Bronchial epithelial cell (primary cell): Measurements from ENCODE around the gene ASIC4. TPM values are rescaled to one million over a fixed set of nuclear protein-coding genes. Genes with fewer than 3 reads are reported as not detected.

Experiments
- DNase-seq: peaks from one replicate; pipeline ENCODE4 v3.0.0-alpha.2; 2010; ENCODE audit warnings: low read depth
- FAIRE-seq: peaks from 2 replicates; lab custom pipeline; 2011; peaks lifted over from hg19 to GRCh38; lab: Jason Lieb, UNC
- H3K27me3 ChIP-seq: 2 replicates; pipeline ENCODE4 v1.5.1; 2011; ENCODE audit warnings: low read length; ENCODE audit not compliant: control insufficient read depth, insufficient read depth
- H3K36me3 ChIP-seq: 2 replicates; pipeline ENCODE4 v1.5.1; 2011; ENCODE audit warnings: low read length; ENCODE audit not compliant: control insufficient read depth, insufficient read depth
- H3K4me3 ChIP-seq: 2 replicates; pipeline ENCODE4 v1.5.1; 2011; ENCODE audit warnings: mild to moderate bottlenecking, low read depth, low read length, control low read depth
- total RNA-seq: library from RNA; depleted of rRNA; stranded (reverse); fragments of >200 nt; gene quantifications from 2 replicates; pipeline ENCODE4 v1.2.1, GENCODE V29; 2014
- TF ChIP-seq, protein P1 (sequence below): IDR thresholded peaks from 2 replicates; pipeline ENCODE4 v1.5.1; 2011; ENCODE audit warnings: mild to moderate bottlenecking, moderate library complexity, low read length, control low read depth, inconsistent platforms; ENCODE audit not compliant: insufficient read depth, severe bottlenecking

The ASIC4 gene
- total RNA-seq, 1 donor from 2014 or later = 0.53 TPM

DNA sequence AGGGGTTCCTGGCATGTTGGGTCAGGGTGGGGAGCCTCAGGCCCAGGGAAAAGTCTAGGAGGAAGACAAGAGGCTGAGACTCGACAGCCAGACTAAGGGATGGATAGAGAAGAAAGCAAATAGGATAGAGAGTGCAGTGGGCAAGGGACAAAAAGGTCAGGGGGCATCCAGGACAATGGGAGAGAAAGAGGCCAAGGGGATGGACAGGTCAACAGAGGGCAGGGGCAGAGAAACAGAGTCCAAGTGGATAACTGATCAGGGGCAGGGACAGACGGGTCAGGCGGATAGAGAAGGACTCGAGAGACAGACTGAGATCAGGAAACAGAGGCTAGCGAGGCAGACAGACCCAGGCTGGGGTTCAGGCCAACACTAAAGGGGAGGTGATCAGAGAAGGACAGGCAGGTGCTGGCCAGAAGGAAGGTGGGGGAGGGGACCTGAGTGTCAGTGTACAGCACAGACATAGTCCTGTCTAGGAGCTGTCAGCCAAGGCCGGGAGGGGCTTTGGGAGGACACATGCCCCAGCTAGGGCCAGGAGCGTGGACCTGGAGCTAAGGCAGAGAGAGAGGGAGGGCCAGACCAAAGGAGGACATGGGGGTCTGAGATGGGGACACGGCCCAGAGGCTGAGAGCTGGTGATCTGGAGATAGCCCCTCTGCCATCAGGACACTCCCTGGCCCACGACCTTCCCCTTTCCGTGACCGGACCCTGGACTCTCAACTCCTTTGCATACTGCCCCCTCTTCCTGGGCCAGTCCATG is 12.2 kb downstream of the ASIC4 start:
- TF ChIP-seq, protein P1, sequence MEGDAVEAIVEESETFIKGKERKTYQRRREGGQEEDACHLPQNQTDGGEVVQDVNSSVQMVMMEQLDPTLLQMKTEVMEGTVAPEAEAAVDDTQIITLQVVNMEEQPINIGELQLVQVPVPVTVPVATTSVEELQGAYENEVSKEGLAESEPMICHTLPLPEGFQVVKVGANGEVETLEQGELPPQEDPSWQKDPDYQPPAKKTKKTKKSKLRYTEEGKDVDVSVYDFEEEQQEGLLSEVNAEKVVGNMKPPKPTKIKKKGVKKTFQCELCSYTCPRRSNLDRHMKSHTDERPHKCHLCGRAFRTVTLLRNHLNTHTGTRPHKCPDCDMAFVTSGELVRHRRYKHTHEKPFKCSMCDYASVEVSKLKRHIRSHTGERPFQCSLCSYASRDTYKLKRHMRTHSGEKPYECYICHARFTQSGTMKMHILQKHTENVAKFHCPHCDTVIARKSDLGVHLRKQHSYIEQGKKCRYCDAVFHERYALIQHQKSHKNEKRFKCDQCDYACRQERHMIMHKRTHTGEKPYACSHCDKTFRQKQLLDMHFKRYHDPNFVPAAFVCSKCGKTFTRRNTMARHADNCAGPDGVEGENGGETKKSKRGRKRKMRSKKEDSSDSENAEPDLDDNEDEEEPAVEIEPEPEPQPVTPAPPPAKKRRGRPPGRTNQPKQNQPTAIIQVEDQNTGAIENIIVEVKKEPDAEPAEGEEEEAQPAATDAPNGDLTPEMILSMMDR = no peak
- Histone ChIP-seq H3K36me3 (no peaks in the 10 kb centered on the region), H3K27me3 (peaks cover 39% of the 10 kb centered on the region), H3K4me3 (no peak overlapping the region)
- no peak for FAIRE-seq
- DNase-seq = no peak

DNA sequence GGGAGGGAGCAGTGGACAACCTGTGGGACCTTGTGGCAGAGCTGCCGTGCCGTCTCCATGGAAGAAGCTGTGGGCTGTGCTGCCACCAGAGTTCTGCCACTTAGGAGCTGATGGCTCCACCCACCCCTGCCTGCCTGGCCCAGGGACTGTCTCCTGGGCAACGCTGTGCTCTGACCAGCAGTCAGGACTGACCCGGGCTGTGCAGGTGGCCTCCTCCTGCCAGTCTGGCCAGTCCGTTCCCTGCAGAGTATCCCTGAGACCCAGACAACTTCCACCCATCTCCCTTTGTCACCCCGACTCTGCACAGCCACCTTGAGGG is 12.8 kb downstream of the ASIC4 start:
- Histone ChIP-seq H3K27me3 (peaks cover 39% of the 10 kb centered on the region), H3K36me3 (no peaks in the 10 kb centered on the region), H3K4me3 (no peak overlapping the region)
- TF ChIP-seq, protein P1 = no peak
- FAIRE-seq (no peak), DNase-seq (no peak)

DNA sequence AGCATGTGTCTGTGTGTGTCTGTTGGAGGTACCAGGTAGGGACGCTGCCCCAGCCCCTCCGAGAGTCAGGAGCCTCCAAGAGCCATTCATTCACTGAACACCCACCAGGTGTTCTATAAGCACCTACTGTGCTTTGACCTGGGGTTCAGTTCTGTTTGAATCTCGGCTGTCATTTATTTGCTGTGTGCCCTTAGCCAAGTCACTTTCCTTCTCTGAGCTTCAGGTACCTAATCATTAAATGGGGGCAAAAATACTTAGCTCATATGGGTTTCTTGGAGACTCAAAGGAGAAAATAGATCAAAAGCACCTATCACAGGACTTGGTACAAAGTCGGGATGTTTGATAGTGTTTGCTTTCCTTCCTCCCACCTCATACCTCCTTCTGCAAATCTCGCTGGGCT is 13.2 kb downstream of the ASIC4 start:
- FAIRE-seq = peak; percentile 60
- DNase-seq = no peak
- TF ChIP-seq, protein P1 = no peak
- Histone ChIP-seq H3K36me3 (no peaks in the 10 kb centered on the region), H3K4me3 (no peak overlapping the region), H3K27me3 (peaks cover 39% of the 10 kb centered on the region)

DNA sequence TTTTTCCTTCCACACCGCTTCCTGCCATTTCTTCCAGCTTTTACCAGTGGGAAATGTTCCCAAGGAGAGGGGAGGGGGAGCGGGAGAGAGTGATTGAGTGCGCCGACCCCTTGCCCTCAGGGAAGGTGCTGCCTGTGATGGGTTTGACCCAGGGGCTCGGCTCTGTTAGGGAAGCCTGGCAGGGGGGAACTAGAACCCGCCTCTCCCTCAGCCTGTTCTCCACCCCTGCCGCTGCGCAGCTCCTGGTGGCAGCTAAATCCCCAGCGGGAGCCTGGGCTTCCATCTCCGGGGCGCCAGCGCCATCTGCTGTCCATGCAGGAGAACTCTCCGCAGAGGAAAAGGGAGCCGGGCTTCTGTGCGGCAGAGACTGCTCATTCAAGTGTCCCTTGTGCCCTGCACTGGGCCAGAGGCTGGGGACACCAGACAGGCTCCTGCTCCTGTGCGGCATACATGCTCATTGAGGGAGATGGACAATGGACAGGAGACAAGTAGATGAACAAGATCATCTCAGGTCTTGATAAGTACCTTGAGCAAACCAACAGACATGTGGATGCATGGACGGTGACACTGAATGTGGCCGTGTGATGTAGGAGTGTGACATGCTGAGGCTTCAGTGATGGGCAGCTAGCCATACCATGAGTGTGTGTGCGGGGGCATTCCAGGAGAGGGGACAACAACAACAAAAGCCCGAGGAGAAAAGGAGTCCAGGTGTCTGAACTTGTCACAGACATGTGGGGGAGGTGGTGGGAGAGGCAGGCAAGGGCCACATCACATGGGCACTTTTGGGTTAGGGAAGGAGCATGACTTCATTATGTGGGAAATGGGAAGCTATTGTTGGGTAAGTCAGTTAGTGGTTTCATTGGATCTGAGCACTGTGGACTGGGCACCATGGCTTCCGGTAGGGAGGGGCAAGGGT is 16.0 kb downstream of the ASIC4 start:
- TF ChIP-seq, protein P1 = peak; percentile 97
- Histone ChIP-seq H3K27me3 (peaks cover 28% of the 10 kb centered on the region), H3K4me3 (no peak overlapping the region), H3K36me3 (no peaks in the 10 kb centered on the region)
- FAIRE-seq (no peak), DNase-seq (peak; percentile 62)

DNA sequence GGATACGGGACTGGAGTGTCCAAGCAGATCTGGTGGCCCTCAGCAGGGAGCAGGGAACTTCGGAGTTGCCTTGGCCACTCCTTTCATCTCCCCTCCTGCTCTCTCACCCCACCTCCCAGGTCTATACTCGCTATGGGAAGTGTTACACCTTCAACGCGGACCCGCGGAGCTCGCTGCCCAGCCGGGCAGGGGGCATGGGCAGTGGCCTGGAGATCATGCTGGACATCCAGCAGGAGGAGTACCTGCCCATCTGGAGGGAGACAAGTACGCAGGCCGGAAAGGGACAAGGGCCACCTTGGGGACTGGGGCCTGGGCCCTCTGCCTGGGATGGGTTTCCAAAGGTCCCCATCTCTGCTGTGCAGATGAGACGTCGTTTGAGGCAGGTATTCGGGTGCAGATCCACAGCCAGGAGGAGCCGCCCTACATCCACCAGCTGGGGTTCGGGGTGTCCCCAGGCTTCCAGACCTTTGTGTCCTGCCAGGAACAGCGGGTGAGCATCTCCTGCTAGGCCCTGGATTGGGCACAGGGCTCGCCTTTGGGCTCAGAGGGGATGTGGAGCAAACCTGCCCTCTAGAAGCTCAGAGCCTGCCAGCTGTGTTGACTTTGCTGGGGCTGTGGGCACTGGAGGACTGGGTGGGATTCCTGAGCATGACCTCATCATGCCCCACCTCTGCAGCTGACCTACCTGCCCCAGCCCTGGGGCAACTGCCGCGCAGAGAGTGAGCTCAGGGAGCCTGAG is 17.5 kb downstream of the ASIC4 start:
- FAIRE-seq = no peak
- Histone ChIP-seq H3K4me3 (no peak overlapping the region), H3K27me3 (peaks cover 22% of the 10 kb centered on the region), H3K36me3 (no peaks in the 10 kb centered on the region)
- DNase-seq = no peak
- TF ChIP-seq, protein P1 = no peak
